ENCODE results near the gene MCM7.

DNA sequence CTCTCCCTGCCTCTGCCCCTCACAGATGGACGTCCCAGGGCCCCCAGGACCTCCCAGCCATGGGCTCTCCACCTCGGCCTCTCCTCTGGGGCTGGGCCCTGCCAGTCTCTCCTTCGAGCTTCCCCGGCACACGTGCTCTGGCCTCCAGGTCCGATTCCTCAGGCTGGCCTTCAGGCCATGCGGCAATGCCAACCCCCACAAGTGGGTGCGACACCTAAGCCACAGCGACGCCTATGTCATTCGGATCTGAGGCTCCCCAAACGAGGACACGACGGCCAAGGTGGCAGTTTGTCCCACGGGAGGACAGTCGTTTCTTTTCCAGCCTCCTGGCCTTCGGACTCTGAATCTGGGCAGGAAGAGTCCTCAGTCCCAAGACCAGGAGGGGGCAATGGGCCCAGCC, 5.4 kb upstream of the MCM7 start:
- TF ChIP-seq, protein P1, sequence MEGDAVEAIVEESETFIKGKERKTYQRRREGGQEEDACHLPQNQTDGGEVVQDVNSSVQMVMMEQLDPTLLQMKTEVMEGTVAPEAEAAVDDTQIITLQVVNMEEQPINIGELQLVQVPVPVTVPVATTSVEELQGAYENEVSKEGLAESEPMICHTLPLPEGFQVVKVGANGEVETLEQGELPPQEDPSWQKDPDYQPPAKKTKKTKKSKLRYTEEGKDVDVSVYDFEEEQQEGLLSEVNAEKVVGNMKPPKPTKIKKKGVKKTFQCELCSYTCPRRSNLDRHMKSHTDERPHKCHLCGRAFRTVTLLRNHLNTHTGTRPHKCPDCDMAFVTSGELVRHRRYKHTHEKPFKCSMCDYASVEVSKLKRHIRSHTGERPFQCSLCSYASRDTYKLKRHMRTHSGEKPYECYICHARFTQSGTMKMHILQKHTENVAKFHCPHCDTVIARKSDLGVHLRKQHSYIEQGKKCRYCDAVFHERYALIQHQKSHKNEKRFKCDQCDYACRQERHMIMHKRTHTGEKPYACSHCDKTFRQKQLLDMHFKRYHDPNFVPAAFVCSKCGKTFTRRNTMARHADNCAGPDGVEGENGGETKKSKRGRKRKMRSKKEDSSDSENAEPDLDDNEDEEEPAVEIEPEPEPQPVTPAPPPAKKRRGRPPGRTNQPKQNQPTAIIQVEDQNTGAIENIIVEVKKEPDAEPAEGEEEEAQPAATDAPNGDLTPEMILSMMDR (IDR thresholded peaks at IDR 0.05) = no peak
- no peak for TF ChIP-seq POLR2AphosphoS5 (IDR thresholded peaks at IDR 0.05)
- no peak for TF ChIP-seq POLR2A (IDR thresholded peaks at IDR 0.05)
- no peak for TF ChIP-seq EP300 (IDR thresholded peaks at IDR 0.05; ENCODE audit: low read depth)
